Adrenal gland (tissue), 5 donors: ENCODE results near the gene MS4A4A.

Experiments
- CTCF ChIP-seq, 6 experiments: fragments of 450-650 bp in 4 of 6; fragments of 200-600 bp in 2 of 6; sonication (generic) in 1 of 6; IDR thresholded peaks; 1 replicate in 5 of 6; 2 replicates in 1 of 6; pipeline versions ENCODE4 v1.5.1 to v1.8.0; 2016 to 2021; ENCODE audit warnings: antibody characterized with exemption in 6 of 6, mild to moderate bottlenecking in 2 of 6, moderate library complexity in 1 of 6
- POLR2A ChIP-seq, 2 donors: fragments of 450-650 bp; IDR thresholded peaks; one replicate each; pipeline ENCODE4 v1.6.1; 2017; ENCODE audit warnings: antibody characterized with exemption in 2 of 2, mild to moderate bottlenecking in 2 of 2, moderate library complexity in 1 of 2
- donor health status: DM: no; HTN: no; CAD: no.

- TF ChIP-seq POLR2A (IDR thresholded peaks at IDR 0.05) (no peak), CTCF (IDR thresholded peaks at IDR 0.05) (no peak)
These were observed 19.5 kb upstream of the MS4A4A start for GRCh38 chr11:60261014-60261413.
